HepG2 (cell line): Measurements from ENCODE around the gene NCAPD2. TPM values are rescaled to one million over a fixed set of nuclear protein-coding genes. Genes with fewer than 3 reads are reported as not detected.
"Not testable (repeated sequence)": the region's sequence is repeated elsewhere in the genome, so short reads cannot be mapped to it uniquely, and the experiment has no call there.

Experiments
- ATAC-seq: fragments of 200-7000 bp; cut with Tn5 transposase; 3 replicates; pipeline ENCODE4 v1.9.1; 2020; ENCODE audit warnings: mild to moderate bottlenecking, moderate library complexity
- BruUV-seq: library from RNA; stranded (reverse); fragments of 400-500 nt; replicated peaks from 2 replicates; lab custom pipeline; 2021; lab: Mats Ljungman, UMichigan
- CTCF ChIA-PET: fragments of 300-600 bp; formaldehyde crosslinking; extraction: SDS; loops from one replicate; lab custom pipeline; 2021; ENCODE audit warnings: low total read pairs, inconsistent platforms, low intra/inter-chr PET ratio; lab: Yijun Ruan, JAX
- POLR2A ChIA-PET: fragments of 350-600 bp; sonication (Branson Sonifier 250); formaldehyde crosslinking; loops from one replicate; lab custom pipeline; 2020; ENCODE audit warnings: antibody characterized with exemption, inconsistent platforms; lab: Yijun Ruan, JAX
- DNase-seq: peaks from one replicate; pipeline ENCODE4 v3.0.0-alpha.2; 2015; ENCODE audit warnings: low spot score
- FAIRE-seq: peaks from 3 replicates; lab custom pipeline; 2011; peaks lifted over from hg19 to GRCh38; lab: Jason Lieb, UNC
- H2AFZ ChIP-seq: one replicate; pipeline ENCODE4 v1.6.1; 2011; ENCODE audit warnings: low read length, inconsistent platforms
- H3K27ac ChIP-seq: fragments of 300-600 bp; 3 replicates; pipeline ENCODE4 v1.8.0; 2011; ENCODE audit warnings: mixed run types, mild to moderate bottlenecking, mixed read lengths, low read length, inconsistent platforms; ENCODE audit not compliant: insufficient read depth; ENCODE audit errors: extremely low read length
- H3K27me3 ChIP-seq, 2 experiments: fragments of 200-600 bp in 1 of 2; 2 replicates in 1 of 2; 3 replicates in 1 of 2; pipeline versions ENCODE4 v1.6.0 to v1.8.0; 2011; ENCODE audit warnings: low read length in 2 of 2, mild to moderate bottlenecking in 2 of 2, moderate library complexity in 2 of 2, inconsistent platforms in 1 of 2; ENCODE audit not compliant: insufficient read depth in 2 of 2, control insufficient read depth in 1 of 2
- H3K36me3 ChIP-seq, 2 experiments: fragments of 200-600 bp in 1 of 2; replicated peaks in 1 of 2; 2 replicates in 1 of 2; 3 replicates in 1 of 2; pipeline versions ENCODE4 v1.5.1 to v1.8.0; 2011; ENCODE audit warnings: low read length in 2 of 2, inconsistent platforms in 1 of 2; ENCODE audit not compliant: insufficient read depth in 2 of 2, control insufficient read depth in 1 of 2
- H3K4me1 ChIP-seq: 2 replicates; pipeline ENCODE4 v1.5.1; 2012; ENCODE audit warnings: low read length, inconsistent platforms; ENCODE audit not compliant: insufficient read depth
- H3K4me2 ChIP-seq: 2 replicates; pipeline ENCODE4 v1.6.0; 2011; ENCODE audit warnings: low read depth, low read length, inconsistent platforms
- H3K4me3 ChIP-seq, 3 experiments: fragments of 200-600 bp in 1 of 3; sonication (generic), shearing (Covaris generic) in 1 of 3; replicated peaks in 1 of 3; 2 replicates each; pipeline ENCODE4 v1.5.1; 2011 to 2016; ENCODE audit warnings: low read length in 3 of 3, inconsistent platforms in 2 of 3, low read depth in 2 of 3, mild to moderate bottlenecking in 2 of 3, control low read depth in 1 of 3, mixed read lengths in 1 of 3; ENCODE audit not compliant: insufficient read depth in 1 of 3
- H3K79me2 ChIP-seq: one replicate; pipeline ENCODE4 v1.6.1; 2011; ENCODE audit warnings: low read length, inconsistent platforms; ENCODE audit not compliant: insufficient read depth
- H3K9ac ChIP-seq: 2 replicates; pipeline ENCODE4 v1.6.0; 2011; ENCODE audit warnings: mild to moderate bottlenecking, low read depth, low read length, inconsistent platforms; ENCODE audit not compliant: insufficient read depth
- H3K9me3 ChIP-seq: 2 replicates; pipeline ENCODE4 v1.5.1; 2012; ENCODE audit warnings: mild to moderate bottlenecking, low read length
- H4K20me1 ChIP-seq: 2 replicates; pipeline ENCODE4 v1.6.0; 2011; ENCODE audit warnings: inconsistent platforms, mild to moderate bottlenecking, low read length, moderate library complexity; ENCODE audit not compliant: insufficient read depth
- CBX2 ChIP-seq, 2 experiments: fragments of 200-600 bp in 1 of 2; sonication (generic); formaldehyde crosslinking in 1 of 2; IDR thresholded peaks; 2 replicates each; pipeline versions ENCODE4 v1.7.0 to v1.8.1; 2018 to 2022; ENCODE audit warnings: low read depth in 2 of 2, low read length in 1 of 2, mild to moderate bottlenecking in 1 of 2, missing genetic modification reagents in 1 of 2
- NCOA2 ChIP-seq: sonication (generic); formaldehyde crosslinking; IDR thresholded peaks from 2 replicates; pipeline ENCODE4 v1.8.0; 2022; ENCODE audit warnings: inconsistent platforms
- STAG1 ChIP-seq: sonication (generic); formaldehyde crosslinking; IDR thresholded peaks from 2 replicates; pipeline ENCODE4 v1.4.0; 2020; ENCODE audit warnings: missing genetic modification reagents
- THRA ChIP-seq: sonication (generic); formaldehyde crosslinking; IDR thresholded peaks from 2 replicates; pipeline ENCODE4 v1.4.0; 2020; ENCODE audit warnings: missing genetic modification reagents, borderline replicate concordance
- ZBTB49 ChIP-seq: sonication (generic); formaldehyde crosslinking; IDR thresholded peaks from 2 replicates; pipeline ENCODE4 v1.4.0; 2020; ENCODE audit warnings: missing genetic modification reagents, borderline replicate concordance
- ZNF3 ChIP-seq: IDR thresholded peaks from 2 replicates; pipeline ENCODE4 v1.7.0; 2017; ENCODE audit warnings: inconsistent platforms
- ZNF543 ChIP-seq: sonication (generic); formaldehyde crosslinking; IDR thresholded peaks from 2 replicates; pipeline ENCODE4 v1.4.0; 2020; ENCODE audit warnings: mild to moderate bottlenecking, missing genetic modification reagents
- ZUFSP ChIP-seq: sonication (generic); formaldehyde crosslinking; IDR thresholded peaks from 2 replicates; pipeline ENCODE4 v1.9.0; 2021; ENCODE audit warnings: missing genetic modification reagents, mild to moderate bottlenecking, borderline replicate concordance
- WGBS: methylation state at CpG from one replicate; pipeline ENCODE4 v1.1.6; 2017; ENCODE audit warnings: low lambda C conversion rate; 5-methylcytosine and 5-hydroxymethylcytosine counted together
- in situ Hi-C: cut with HindIII; loops from 2 replicates; pipeline ENCODE4 v1.10.0; 2017; ENCODE audit warnings: low pct_unique_long_range_greater_than_20kb; ENCODE audit not compliant: extremely low pct_ligation_motif_present
- intact Hi-C: fragments of 100-400 bp; cut with micrococcal nuclease; formaldehyde crosslinking; loops from one replicate; pipeline ENCODE4 v1.10.0; 2022; ENCODE audit not compliant: unreplicated experiment
- polyA plus RNA-seq, 8 experiments: library from polyadenylated mRNA; depleted of rRNA in 3 of 8; stranded (reverse) in 7 of 8; unstranded in 1 of 8; fragments of >200 nt; fragmentation: Illumina TruSeq in 4 of 8; extraction: Trizol in 4 of 8; gene quantifications; 2 replicates each; pipeline versions ENCODE4 v1.2.1 to v1.2.3, GENCODE V29; 2011 to 2016; ENCODE audit warnings: low read depth in 4 of 8, missing spikeins in 1 of 8, mixed read lengths in 1 of 8; ENCODE audit not compliant: insufficient read depth in 1 of 8
- total RNA-seq, 5 experiments: library from RNA; depleted of rRNA; stranded (reverse); fragments of >200 nt; fragmentation: Illumina TruSeq; extraction: Trizol; gene quantifications; 2 replicates each; pipeline ENCODE4 v1.2.3, GENCODE V29; 2016; ENCODE audit warnings: low read depth in 1 of 5

NCAPD2 gene
- total and polyA plus RNA-seq, 2 of the 13 experiments (the other 11 are each of a cell fraction or from before 2014, with no cell fraction given): 51.1 to 65.6 TPM

GRCh38 chr12:6476489-6476888 lies 17.4 kb upstream of the NCAPD2 start (continued):
- no peak for TF ChIP-seq ZUFSP (CRISPR knock-in tag)
- TF ChIP-seq, all 625 proteins: peak for 0

GRCh38 chr12:6477601-6478377 lies 16.1 kb upstream of the NCAPD2 start:
- WGBS: 66% methylated on average over 21 of the region's 37 CpGs
- H3K9me3 ChIP-seq, H3K27ac ChIP-seq, DNase-seq, POLR2A ChIA-PET, H3K4me3 ChIP-seq, H2AFZ ChIP-seq, H3K79me2 ChIP-seq, BruUV-seq, FAIRE-seq, in situ Hi-C loops, H4K20me1 ChIP-seq, ATAC-seq, H3K9ac ChIP-seq, H3K36me3 ChIP-seq, H3K4me2 ChIP-seq, CTCF ChIA-PET: not testable (repeated sequence)
- H3K4me1 ChIP-seq: peaks cover 17% of the 10 kb centered on the region
- intact Hi-C loops: loop anchor here (10.0 kb wide), 1 partner anchor 57 kb away; the partner anchor contains the start of gene GAPDH
- peaks cover 1 to 19% of the 10 kb centered on the region in 2 experiments; a peak in 2 of 5 replicates for H3K27me3 ChIP-seq

- Histone ChIP-seq H4K20me1 (no peaks in the 10 kb centered on the region), H2AFZ (no peak overlapping the region), H3K9me3 (no peaks in the 10 kb centered on the region), H3K27me3 (peaks cover 1 to 19% of the 10 kb centered on the region in 2 experiments; a peak in 2 of 5 replicates), H3K36me3 (no peaks in the 10 kb centered on the region), H3K9ac (no peak overlapping the region), H3K4me1 (peaks cover 17% of the 10 kb centered on the region), H3K4me3 (no peak overlapping the region), H3K27ac (no peak overlapping the region), H3K79me2 (no peaks in the 10 kb centered on the region), H3K4me2 (no peak overlapping the region)
- no TSS peak for BruUV-seq
- FAIRE-seq (no peak), ATAC-seq (peak; percentile 28), DNase-seq (no peak)
- WGBS: 67% methylated on average over 13 of the region's 20 CpGs
- ChIA-PET POLR2A (no interaction called here), CTCF (no interaction called here)
- in situ Hi-C loops: no loop called here
- intact Hi-C loops: loop anchor here (10.0 kb wide), 1 partner anchor 56 kb away; the partner anchor contains the start of gene GAPDH
- TF ChIP-seq ZNF543 (CRISPR knock-in tag) (no peak), NCOA2 (CRISPR knock-in tag) (no peak), ZNF3 (no peak), CBX2 (IDR thresholded peaks at IDR 0.05; ENCODE audit: low read depth, low read length) (no peak), CBX2 (CRISPR knock-in tag; IDR thresholded peaks at IDR 0.05; ENCODE audit: low read depth) (no peak), STAG1 (CRISPR knock-in tag) (no peak), THRA (CRISPR knock-in tag) (no peak), ZBTB49 (CRISPR knock-in tag) (no peak)
These were observed 15.5 kb upstream of the NCAPD2 start for GRCh38 chr12:6478416-6478815.
